GM21529 (cell line): ENCODE results near the gene UBXN11.

Source experiments
- ATAC-seq: cut with Tn5 transposase; IDR thresholded peaks from one replicate; pipeline ENCODE4 v1.9.1; 2021; ENCODE audit not compliant: unreplicated experiment

UBXN11 gene

GRCh38 chr1:26274801-26275425, 31.5 kb downstream of the UBXN11 start:
- no peak for ATAC-seq

- no peak for ATAC-seq
These were observed 37.3 kb downstream of the UBXN11 start for GRCh38 chr1:26269198-26269550.

- no peak for ATAC-seq
These were observed 37.9 kb downstream of the UBXN11 start for GRCh38 chr1:26268290-26269197.

- no peak for ATAC-seq
These were observed 41.0 kb downstream of the UBXN11 start for GRCh38 chr1:26265405-26265804.

- no peak for ATAC-seq
These were observed 43.2 kb downstream of the UBXN11 start for GRCh38 chr1:26263212-26263611.

- no peak for ATAC-seq
These were observed 46.9 kb downstream of the UBXN11 start for GRCh38 chr1:26259578-26259977.

- no peak for ATAC-seq
These were observed 47.4 kb downstream of the UBXN11 start for GRCh38 chr1:26259005-26259404.

- ATAC-seq = no peak
These were observed 49.2 kb downstream of the UBXN11 start for GRCh38 chr1:26257222-26257621.

GRCh38 chr1:26254404-26254803, 52.0 kb downstream of the UBXN11 start:
- no peak for ATAC-seq

GRCh38 chr1:26252718-26253117, 53.7 kb downstream of the UBXN11 start:
- ATAC-seq = no peak

- ATAC-seq = no peak
These were observed 66.5 kb downstream of the UBXN11 start for GRCh38 chr1:26239936-26240335.

- ATAC-seq = no peak
These were observed 69.0 kb downstream of the UBXN11 start for GRCh38 chr1:26237230-26237966.

GRCh38 chr1:26234644-26235370, 71.6 kb downstream of the UBXN11 start:
- no peak for ATAC-seq

- ATAC-seq = peak; percentile 91
These were observed 72.4 kb downstream of the UBXN11 start, which contains the start of gene CEP85 for GRCh38 chr1:26233903-26234643. Gene CEP85 (plus strand): TSS chr1:26234200. CDS start chr1:26239784, 5,584 bp downstream.
